HG02588 (cell line): Measurements from ENCODE around the gene VAV2.

Experiments
- ATAC-seq: cut with Tn5 transposase; IDR thresholded peaks from one replicate; pipeline ENCODE4 v1.9.1; 2021; ENCODE audit warnings: mild to moderate bottlenecking, moderate library complexity; ENCODE audit not compliant: unreplicated experiment

VAV2 gene

GRCh38 chr9:133894377-133895321 lies 97.5 kb downstream of the VAV2 start:
- no peak for ATAC-seq

- ATAC-seq: no peak
Measured at GRCh38 chr9:133893191-133893994, 98.7 kb downstream of the VAV2 start.

- no peak for ATAC-seq
Measured at GRCh38 chr9:133892193-133892920, 99.8 kb downstream of the VAV2 start.

- no peak for ATAC-seq
Measured at GRCh38 chr9:133891741-133892140, 100.4 kb downstream of the VAV2 start.

- ATAC-seq: no peak
Measured at GRCh38 chr9:133890583-133890982, 101.5 kb downstream of the VAV2 start.

GRCh38 chr9:133889584-133890301 lies 102.4 kb downstream of the VAV2 start:
- no peak for ATAC-seq

GRCh38 chr9:133888809-133889491 lies 103.2 kb downstream of the VAV2 start:
- no peak for ATAC-seq

GRCh38 chr9:133888048-133888808 lies 103.9 kb downstream of the VAV2 start:
- no peak for ATAC-seq

GRCh38 chr9:133887540-133888047 lies 104.5 kb downstream of the VAV2 start:
- ATAC-seq: no peak

- ATAC-seq: no peak
Measured at GRCh38 chr9:133886563-133887501, 105.3 kb downstream of the VAV2 start.

- ATAC-seq: no peak
Measured at GRCh38 chr9:133884907-133885744, 107.0 kb downstream of the VAV2 start.

GRCh38 chr9:133882849-133883755 lies 109.0 kb downstream of the VAV2 start:
- ATAC-seq: no peak

GRCh38 chr9:133881671-133882381 lies 110.3 kb downstream of the VAV2 start:
- no peak for ATAC-seq

- ATAC-seq: no peak
Measured at GRCh38 chr9:133880851-133881661, 111.1 kb downstream of the VAV2 start.
